Transverse colon (tissue), 4 donors: ENCODE results near the gene GGACT. TPM values are rescaled to one million over a fixed set of nuclear protein-coding genes. Genes with fewer than 3 reads are reported as not detected.
"Not testable (repeated sequence)": the region's sequence is repeated elsewhere in the genome, so short reads cannot be mapped to it uniquely, and the experiment has no call there.

Source experiments
- DNase-seq: peaks from one replicate; pipeline ENCODE4 v3.0.0-alpha.2; 2019
- H3K27ac ChIP-seq, 4 donors: fragments of 200-600 bp; sonication (generic); 2 replicates each; pipeline ENCODE4 v1.5.1; 2016 to 2018; ENCODE audit warnings: inconsistent platforms in 4 of 4
- H3K27me3 ChIP-seq: fragments of 200-600 bp; sonication (generic); 2 replicates; pipeline ENCODE4 v1.5.1; 2017; ENCODE audit warnings: inconsistent platforms
- H3K36me3 ChIP-seq, 4 donors: fragments of 200-600 bp; sonication (generic); 2 replicates each; pipeline ENCODE4 v1.5.1; 2017 to 2019; ENCODE audit warnings: inconsistent platforms in 4 of 4
- H3K4me1 ChIP-seq, 4 donors: fragments of 200-600 bp; sonication (generic); 2 replicates each; pipeline ENCODE4 v1.5.1; 2017 to 2020; ENCODE audit warnings: inconsistent platforms in 4 of 4
- H3K4me3 ChIP-seq, 4 donors: fragments of 200-600 bp; sonication (generic); 1 replicate in 1 of 4; 2 replicates in 3 of 4; pipeline versions ENCODE4 v1.5.1 to v1.6.1; 2017 to 2019; ENCODE audit warnings: inconsistent platforms in 4 of 4
- H3K9me3 ChIP-seq, 2 donors: fragments of 200-600 bp; sonication (generic); 2 replicates each; pipeline ENCODE4 v1.5.1; 2017 to 2019; ENCODE audit warnings: inconsistent platforms in 2 of 2
- EP300 ChIP-seq: sonication (generic); formaldehyde crosslinking; IDR thresholded peaks from one replicate; pipeline ENCODE4 v1.6.1; 2017; ENCODE audit warnings: antibody characterized with exemption, low read depth
- POLR2A ChIP-seq: fragments of 450-650 bp; IDR thresholded peaks from one replicate; pipeline ENCODE4 v1.6.1; 2016; ENCODE audit warnings: antibody characterized with exemption, mild to moderate bottlenecking, moderate library complexity
- POLR2AphosphoS5 ChIP-seq, 3 donors: sonication (generic); formaldehyde crosslinking; IDR thresholded peaks; one replicate each; pipeline ENCODE4 v1.6.1; 2016; ENCODE audit warnings: antibody characterized with exemption in 3 of 3
- WGBS, 2 donors: methylation state at CpG; one replicate each; pipeline ENCODE4 v1.1.5; 2018; ENCODE audit warnings: low coverage in 1 of 2; 5-methylcytosine and 5-hydroxymethylcytosine counted together
- in situ Hi-C, 4 donors: fragments of 200-750 bp; cut with MboI; loops; one replicate each; pipeline versions ENCODE4 v1.15.0 to v1.15.1; 2017; ENCODE audit warnings: low sequenced_read_pairs in 3 of 4, low pct_ligation_motif_present in 1 of 4, low pct_unique_long_range_greater_than_20kb in 1 of 4
- intact Hi-C: fragments of 100-400 bp; cut with DNase I; formaldehyde crosslinking; loops from one replicate; pipeline ENCODE4 v1.15.1; 2023; ENCODE audit warnings: low total_unique reads
- total RNA-seq, 4 donors: library from RNA; depleted of rRNA; stranded (reverse); fragments of >200 nt; gene quantifications; one replicate each; pipeline ENCODE4 v1.1.0, GENCODE V29; 2016
- TF ChIP-seq, protein P1 (sequence below), 5 experiments: fragments of 200-600 bp in 3 of 5; fragments of 450-650 bp in 2 of 5; sonication (generic) in 3 of 5; IDR thresholded peaks; 1 replicate in 2 of 5; 2 replicates in 3 of 5; pipeline ENCODE4 v1.5.1; 2016 to 2017; ENCODE audit warnings: antibody characterized with exemption in 5 of 5, inconsistent platforms in 3 of 5, mild to moderate bottlenecking in 2 of 5, moderate library complexity in 1 of 5

The GGACT gene
- total RNA-seq, 4 donors from 2014 or later = 6.4 to 9.2 (median 8.8) TPM; not detected in 1

DNA sequence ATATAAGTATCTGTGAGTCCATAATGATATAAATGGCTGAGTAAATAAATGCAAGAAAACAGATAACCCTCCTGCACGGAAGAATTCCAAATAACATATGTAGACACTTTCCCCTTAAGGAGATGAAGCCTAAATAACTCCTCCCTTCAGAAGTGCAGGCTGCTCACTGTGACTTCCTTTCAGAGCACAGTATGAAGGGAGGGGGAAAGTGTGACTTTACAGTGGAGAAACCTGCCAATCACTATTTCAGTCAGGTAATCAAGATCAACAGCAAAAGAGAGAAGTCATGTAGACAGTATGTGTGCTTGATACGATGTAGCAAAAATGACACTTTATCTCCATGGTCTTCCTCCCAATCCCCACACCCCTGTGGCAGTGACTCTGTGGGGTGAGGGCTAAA, 7.1 kb downstream of the GGACT start:
- H3K27me3 ChIP-seq = no peaks in the 10 kb centered on the region
- no peak for DNase-seq
- H3K4me3 ChIP-seq = no peak overlapping the region
- intact Hi-C loops (no loop called here), in situ Hi-C loops (no loop called here)
- no peaks in the 10 kb centered on the region for H3K4me1 ChIP-seq
- H3K27ac ChIP-seq = no peak overlapping the region
- WGBS, 2 donors = 93 to 100% methylated on average over 2 of the region's 2 CpGs
- TF ChIP-seq POLR2AphosphoS5 (IDR thresholded peaks at IDR 0.05) (no peak), POLR2A (no peak), EP300 (no peak)
- TF ChIP-seq, protein P1, sequence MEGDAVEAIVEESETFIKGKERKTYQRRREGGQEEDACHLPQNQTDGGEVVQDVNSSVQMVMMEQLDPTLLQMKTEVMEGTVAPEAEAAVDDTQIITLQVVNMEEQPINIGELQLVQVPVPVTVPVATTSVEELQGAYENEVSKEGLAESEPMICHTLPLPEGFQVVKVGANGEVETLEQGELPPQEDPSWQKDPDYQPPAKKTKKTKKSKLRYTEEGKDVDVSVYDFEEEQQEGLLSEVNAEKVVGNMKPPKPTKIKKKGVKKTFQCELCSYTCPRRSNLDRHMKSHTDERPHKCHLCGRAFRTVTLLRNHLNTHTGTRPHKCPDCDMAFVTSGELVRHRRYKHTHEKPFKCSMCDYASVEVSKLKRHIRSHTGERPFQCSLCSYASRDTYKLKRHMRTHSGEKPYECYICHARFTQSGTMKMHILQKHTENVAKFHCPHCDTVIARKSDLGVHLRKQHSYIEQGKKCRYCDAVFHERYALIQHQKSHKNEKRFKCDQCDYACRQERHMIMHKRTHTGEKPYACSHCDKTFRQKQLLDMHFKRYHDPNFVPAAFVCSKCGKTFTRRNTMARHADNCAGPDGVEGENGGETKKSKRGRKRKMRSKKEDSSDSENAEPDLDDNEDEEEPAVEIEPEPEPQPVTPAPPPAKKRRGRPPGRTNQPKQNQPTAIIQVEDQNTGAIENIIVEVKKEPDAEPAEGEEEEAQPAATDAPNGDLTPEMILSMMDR (IDR thresholded peaks at IDR 0.05) = no peak
- H3K9me3 ChIP-seq = no peaks in the 10 kb centered on the region
- H3K36me3 ChIP-seq = no peaks in the 10 kb centered on the region

DNA sequence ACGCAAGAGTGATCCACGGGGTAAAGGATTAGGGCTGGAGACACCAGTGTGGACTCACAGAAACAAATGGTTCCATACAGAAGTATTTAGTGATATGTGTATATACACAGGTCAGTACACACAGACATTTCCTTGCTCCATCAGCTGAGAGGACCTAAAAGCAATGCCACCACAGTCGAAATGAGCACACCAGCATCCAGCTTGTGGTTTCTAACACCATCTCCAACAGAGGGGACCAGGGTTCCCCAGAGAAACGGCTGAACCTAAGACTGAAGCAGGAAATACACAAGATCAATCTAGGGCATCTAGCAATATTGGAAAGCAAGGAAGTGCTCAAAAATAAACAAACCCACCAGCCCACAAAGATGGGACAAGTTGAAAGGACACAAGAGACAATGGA, 7.6 kb downstream of the GGACT start:
- in situ Hi-C loops = no loop called here
- H3K9me3 ChIP-seq = no peaks in the 10 kb centered on the region
- TF ChIP-seq, protein P1 (IDR thresholded peaks at IDR 0.05) = no peak
- TF ChIP-seq POLR2AphosphoS5 (IDR thresholded peaks at IDR 0.05) (no peak), EP300 (no peak), POLR2A (no peak)
- H3K4me1 ChIP-seq = no peaks in the 10 kb centered on the region
- intact Hi-C loops = no loop called here
- no peak for DNase-seq
- no peak overlapping the region for H3K27ac ChIP-seq
- H3K4me3 ChIP-seq = no peak overlapping the region
- 87 to 93% methylated on average over 2 to 4 of the region's 4 CpGs for WGBS, 2 donors
- no peaks in the 10 kb centered on the region for H3K36me3 ChIP-seq
- H3K27me3 ChIP-seq = no peaks in the 10 kb centered on the region

DNA sequence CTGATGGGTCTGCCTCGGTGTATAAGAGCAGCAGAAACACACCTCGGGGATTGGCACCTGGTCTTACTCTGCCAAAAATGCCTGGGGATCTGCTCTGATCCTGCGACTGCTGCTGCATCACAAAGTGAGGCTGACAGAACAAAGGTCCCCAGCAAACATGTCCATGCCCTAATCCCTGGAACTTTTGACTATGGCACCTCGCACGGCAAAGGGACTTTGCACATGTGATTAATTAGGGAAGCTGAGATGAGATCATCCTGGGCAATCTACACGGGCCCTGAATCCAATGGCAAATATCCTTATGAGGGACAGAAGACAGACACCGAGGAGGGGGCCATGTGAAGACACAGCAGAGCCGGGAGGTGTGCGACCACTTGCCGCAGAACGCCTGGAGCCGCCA, 8.5 kb downstream of the GGACT start:
- Histone ChIP-seq H3K4me1 (no peaks in the 10 kb centered on the region), H3K27ac (no peak overlapping the region), H3K4me3 (no peak overlapping the region), H3K9me3 (no peaks in the 10 kb centered on the region), H3K36me3 (no peaks in the 10 kb centered on the region), H3K27me3 (no peaks in the 10 kb centered on the region)
- TF ChIP-seq POLR2A (no peak), EP300 (no peak), POLR2AphosphoS5 (IDR thresholded peaks at IDR 0.05) (no peak)
- TF ChIP-seq, protein P1 (IDR thresholded peaks at IDR 0.05) = no peak
- no peak for DNase-seq
- in situ Hi-C loops (no loop called here), intact Hi-C loops (no loop called here)
- 85 to 92% methylated on average over 7 to 12 of the region's 12 CpGs for WGBS, 2 donors

DNA sequence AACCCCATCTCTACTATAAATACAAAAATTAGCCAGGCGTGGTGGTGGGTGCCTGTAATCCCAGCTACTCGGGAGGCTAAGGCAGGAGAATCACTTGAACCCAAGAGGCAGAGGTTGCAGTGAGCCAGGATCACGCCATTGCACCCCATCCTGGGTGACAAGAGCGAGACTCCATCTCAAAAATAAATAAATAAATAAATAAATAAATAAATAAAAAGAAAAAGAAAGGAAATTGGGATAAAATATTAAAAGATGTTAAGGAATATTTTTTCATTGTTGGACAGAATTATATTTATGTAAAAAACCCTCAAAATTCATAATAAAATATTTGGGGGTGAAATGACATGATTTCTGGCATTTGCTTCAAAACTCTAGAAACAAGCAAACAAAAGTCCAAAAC, 11.3 kb downstream of the GGACT start:
- H3K36me3 ChIP-seq, H3K4me3 ChIP-seq, H3K27me3 ChIP-seq, DNase-seq, H3K9me3 ChIP-seq, intact Hi-C loops, H3K27ac ChIP-seq, in situ Hi-C loops, H3K4me1 ChIP-seq: not testable (repeated sequence)
- 97% methylated on average over 4 of the region's 4 CpGs; no CpG with 5 or more reads in 1 of the 2 donors for WGBS, 2 donors

DNA sequence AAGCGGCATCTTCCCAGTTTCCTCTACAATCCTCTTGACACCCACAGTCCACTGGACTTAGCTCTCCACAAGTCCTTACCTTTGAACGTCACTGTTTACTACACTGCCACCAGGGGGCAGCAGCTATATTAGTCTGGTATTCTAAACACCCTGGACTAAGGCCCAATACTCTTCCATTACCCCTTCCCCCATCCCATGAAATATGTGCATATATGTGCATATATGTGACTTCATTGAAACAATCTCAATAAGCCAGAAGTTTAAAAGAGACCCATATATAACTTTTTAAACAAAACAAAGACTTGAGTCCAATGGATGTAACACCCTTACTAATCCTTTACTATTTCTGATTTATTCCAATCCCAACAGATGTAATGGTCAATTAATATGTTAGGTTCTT, 15.5 kb downstream of the GGACT start:
- no peaks in the 10 kb centered on the region for H3K9me3 ChIP-seq
- no peaks in the 10 kb centered on the region for H3K27me3 ChIP-seq
- no peaks in the 10 kb centered on the region for H3K4me1 ChIP-seq
- no peak for TF ChIP-seq EP300
- TF ChIP-seq, protein P1 (IDR thresholded peaks at IDR 0.05) = peak; percentile 60 to 76 (median 68)
- TF ChIP-seq POLR2A = no peak
- intact Hi-C loops = no loop called here
- H3K36me3 ChIP-seq = no peaks in the 10 kb centered on the region
- WGBS, 2 donors = 40 to 44% methylated on average over 2 of the region's 2 CpGs
- no peak overlapping the region for H3K4me3 ChIP-seq
- DNase-seq = peak; percentile 78
- in situ Hi-C loops = loop anchor here in 1 of 4 donors (25.0 kb wide), 1 partner anchor 539 kb away; no protein-coding TSS in a partner anchor
- H3K27ac ChIP-seq = no peak overlapping the region
